Smooth muscle cell of trachea (primary cell): ENCODE measurements around the gene SBK1. TPM values are rescaled to one million over a fixed set of nuclear protein-coding genes. Genes with fewer than 3 reads are reported as not detected.

Experiments used
- total RNA-seq: library from RNA; depleted of rRNA; stranded (reverse); fragments of >200 nt; gene quantifications from 2 replicates; pipeline ENCODE4 v1.2.1, GENCODE V29; 2014

Gene SBK1
- under 0.01 TPM in 1 of 2 replicates, not detected in the other for total RNA-seq

DNA sequence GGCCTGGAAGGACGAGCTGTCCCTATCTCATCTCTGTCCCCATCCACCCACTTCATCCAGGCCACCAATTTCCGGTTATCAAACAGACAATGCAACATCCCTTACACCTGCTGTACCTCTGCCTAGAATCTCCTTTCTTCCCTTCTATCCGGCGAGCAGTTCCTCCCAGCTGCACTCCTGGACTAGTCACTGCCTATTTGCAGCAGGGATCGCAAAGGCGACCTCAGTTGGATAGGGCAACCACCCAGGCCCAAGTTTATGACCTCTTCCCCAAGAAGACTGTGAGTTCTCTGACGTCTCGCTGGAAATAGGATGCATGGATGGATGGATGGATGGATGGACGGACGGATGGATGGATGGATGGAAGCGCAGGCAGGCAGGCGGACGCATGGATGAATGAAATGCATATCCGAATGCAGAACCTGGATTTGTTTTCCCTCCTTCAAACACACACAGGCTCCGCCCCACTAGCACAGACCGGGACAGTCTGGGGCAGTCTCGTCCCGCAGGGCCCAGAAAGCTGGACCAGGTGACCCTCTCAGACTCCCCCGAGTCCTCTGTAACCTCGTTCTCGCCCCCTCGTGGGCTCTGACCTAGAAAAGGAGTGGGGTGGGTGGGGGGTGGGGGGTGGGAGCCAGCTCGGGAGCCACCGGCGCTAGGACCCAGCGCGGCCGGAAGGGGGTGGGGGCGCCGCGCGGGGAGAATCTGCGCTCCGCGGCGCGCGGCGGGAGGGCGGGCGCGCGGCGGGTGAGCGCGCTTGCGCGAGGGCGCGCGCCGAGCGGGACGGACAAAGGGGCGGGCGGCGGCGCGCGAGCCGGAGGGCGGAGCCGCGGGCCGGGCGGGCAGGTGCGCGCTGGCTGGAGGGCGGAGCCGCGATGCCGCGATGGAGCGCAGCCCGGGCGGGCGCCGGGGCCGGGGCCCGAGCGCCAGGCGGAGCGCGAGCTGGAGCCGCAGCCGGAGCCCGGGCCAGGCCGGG lies at the start of gene SBK1:
TSS of gene SBK1 (plus strand) at position 875 of the 976 bp plus-strand sequence. CDS start 24,867 bp downstream, outside the sequence.

DNA sequence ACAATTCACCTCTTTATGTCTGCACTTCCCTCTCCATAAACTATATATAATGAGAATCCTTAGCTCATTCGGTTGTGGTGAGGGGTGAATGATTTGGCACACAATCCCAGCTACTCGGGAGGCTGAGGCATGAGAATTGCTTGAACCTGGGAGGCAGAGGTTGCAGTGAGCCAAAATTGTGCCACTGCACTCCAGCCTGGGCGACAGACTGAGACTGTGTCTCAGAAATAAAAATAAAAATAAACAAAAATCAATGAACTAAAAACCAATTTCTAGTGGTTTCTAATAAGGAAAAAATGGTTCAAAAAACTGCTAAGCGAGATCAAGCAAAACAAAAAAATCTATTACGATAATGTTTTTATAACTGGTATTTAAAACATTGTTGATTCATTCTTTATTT lies 71.1 kb downstream of the SBK1 start, which contains the start of gene NPIPB6:
TSS of gene NPIPB6 (minus strand) at position 101 of the 400 bp plus-strand sequence. CDS start 686 bp downstream, outside the sequence.

Other genes with a start within 250 kb of the SBK1 start
- gene GSG1L, start 228.8 kb upstream of the SBK1 start, total RNA-seq: not detected in 2 replicates
- gene XPO6, start 80.6 kb upstream of the SBK1 start, total RNA-seq: 106 and 167 TPM in 2 replicates
- 1.3 and 6.1 TPM in 2 replicates for gene NPIPB6, start 71.0 kb downstream of the SBK1 start, total RNA-seq
- 133 and 198 TPM in 2 replicates for gene EIF3CL, start 111.3 kb downstream of the SBK1 start, total RNA-seq
- gene NPIPB7, start 179.8 kb downstream of the SBK1 start, total RNA-seq: not detected in 2 replicates
- gene CLN3, start 199.5 kb downstream of the SBK1 start, total RNA-seq: 17.7 and 28.6 TPM in 2 replicates
- not detected in 2 replicates for gene APOBR, start 202.1 kb downstream of the SBK1 start, total RNA-seq
- not detected in 2 replicates for gene IL27, start 214.3 kb downstream of the SBK1 start, total RNA-seq
- 14.7 and 20.8 TPM in 2 replicates for gene NUPR1, start 246.4 kb downstream of the SBK1 start, total RNA-seq